ENCODE data around the gene DENND4A.
A peak's percentile ranks its signal among the peaks of the same experiment; 100 is the strongest.

DENND4A gene

GRCh38 chr15:65675551-65675950, 116.5 kb downstream of the DENND4A start:
- TF ChIP-seq CTCF (IDR thresholded peaks at IDR 0.05; ENCODE audit: insufficient read depth, low read length, poor library complexity, severe bottlenecking) (no peak), EZH2phosphoT487 (conservative IDR thresholded peaks at IDR 0.05; ENCODE audit: low read length) (no peak)
- Histone ChIP-seq H3K9me3 (ENCODE audit: insufficient read depth, low read length) (no peaks in the 10 kb centered on the region), H3F3A (ENCODE audit: insufficient read depth) (peaks cover 67% of the 10 kb centered on the region), H3K4me3 (ENCODE audit: insufficient read depth, low read length, poor library complexity, severe bottlenecking) (no peak overlapping the region), H2AFZ (ENCODE audit: low read depth, low read length, severe bottlenecking) (no peak overlapping the region), H3K9me2 (replicated peaks; ENCODE audit: insufficient read depth, low read length) (no peaks in the 10 kb centered on the region), H4K20me1 (ENCODE audit: low read depth, low read length) (no peaks in the 10 kb centered on the region), H3K27ac (ENCODE audit: low read depth, low read length) (peak overlapping the region; percentile 0; the same call in 1 of the 2 replicates), H3K27me3 (ENCODE audit: low read length) (no peaks in the 10 kb centered on the region), H3K4me2 (ENCODE audit: low read depth, low read length, poor library complexity, severe bottlenecking) (no peak overlapping the region), H3K79me2 (ENCODE audit: insufficient read depth, low read length) (no peaks in the 10 kb centered on the region), H3K36me3 (ENCODE audit: low read length) (peaks cover 53% of the 10 kb centered on the region), H3K9ac (ENCODE audit: low read length) (no peak overlapping the region)

- no peak overlapping the region for H3K9ac ChIP-seq (ENCODE audit: low read length)
- no peak overlapping the region for H2AFZ ChIP-seq (ENCODE audit: low read depth, low read length, severe bottlenecking)
- no peaks in the 10 kb centered on the region for H3K9me3 ChIP-seq (ENCODE audit: insufficient read depth, low read length)
- no peak for TF ChIP-seq EZH2phosphoT487 (conservative IDR thresholded peaks at IDR 0.05; ENCODE audit: low read length)
- TF ChIP-seq CTCF (IDR thresholded peaks at IDR 0.05; ENCODE audit: insufficient read depth, low read length, poor library complexity, severe bottlenecking): no peak
- no peaks in the 10 kb centered on the region for H4K20me1 ChIP-seq (ENCODE audit: low read depth, low read length)
- H3K27me3 ChIP-seq (ENCODE audit: low read length): no peaks in the 10 kb centered on the region
- H3F3A ChIP-seq (ENCODE audit: insufficient read depth): peaks cover 87% of the 10 kb centered on the region
- H3K4me3 ChIP-seq (ENCODE audit: insufficient read depth, low read length, poor library complexity, severe bottlenecking): no peak overlapping the region
- H3K9me2 ChIP-seq (replicated peaks; ENCODE audit: insufficient read depth, low read length): no peaks in the 10 kb centered on the region
- no peaks in the 10 kb centered on the region for H3K79me2 ChIP-seq (ENCODE audit: insufficient read depth, low read length)
- peak overlapping the region; percentile 93 for H3K27ac ChIP-seq (ENCODE audit: low read depth, low read length)
- H3K36me3 ChIP-seq (ENCODE audit: low read length): peaks cover 78% of the 10 kb centered on the region
- H3K4me2 ChIP-seq (ENCODE audit: low read depth, low read length, poor library complexity, severe bottlenecking): no peak overlapping the region
Measured at GRCh38 chr15:65666257-65666656, 125.8 kb downstream of the DENND4A start.

GRCh38 chr15:65663521-65663920, 128.6 kb downstream of the DENND4A start:
- Histone ChIP-seq H4K20me1 (ENCODE audit: low read depth, low read length) (no peaks in the 10 kb centered on the region), H3K36me3 (ENCODE audit: low read length) (peaks cover 77% of the 10 kb centered on the region), H3K79me2 (ENCODE audit: insufficient read depth, low read length) (no peaks in the 10 kb centered on the region), H3K27ac (ENCODE audit: low read depth, low read length) (peak overlapping the region; percentile 93), H3K4me3 (ENCODE audit: insufficient read depth, low read length, poor library complexity, severe bottlenecking) (no peak overlapping the region), H3F3A (ENCODE audit: insufficient read depth) (peaks cover 85% of the 10 kb centered on the region), H3K9me3 (ENCODE audit: insufficient read depth, low read length) (no peaks in the 10 kb centered on the region), H3K4me2 (ENCODE audit: low read depth, low read length, poor library complexity, severe bottlenecking) (peak overlapping the region; percentile 50), H3K9ac (ENCODE audit: low read length) (no peak overlapping the region), H2AFZ (ENCODE audit: low read depth, low read length, severe bottlenecking) (no peak overlapping the region), H3K27me3 (ENCODE audit: low read length) (no peaks in the 10 kb centered on the region), H3K9me2 (replicated peaks; ENCODE audit: insufficient read depth, low read length) (no peaks in the 10 kb centered on the region)
- no peak for TF ChIP-seq EZH2phosphoT487 (conservative IDR thresholded peaks at IDR 0.05; ENCODE audit: low read length)
- no peak for TF ChIP-seq CTCF (IDR thresholded peaks at IDR 0.05; ENCODE audit: insufficient read depth, low read length, poor library complexity, severe bottlenecking)
